GM18507 (cell line): ENCODE data around the gene PTGER4.
"Not testable (repeated sequence)": the region's sequence is repeated elsewhere in the genome, so short reads cannot be mapped to it uniquely, and the experiment has no call there.

ENCODE experiments used
- DNase-seq: peaks from one replicate; pipeline ENCODE4 v3.0.0; 2011; ENCODE audit warnings: low read depth; ENCODE audit not compliant: insufficient read length; ENCODE audit errors: extremely low spot score
- FAIRE-seq: peaks from 2 replicates; lab custom pipeline; 2011; peaks lifted over from hg19 to GRCh38; lab: Jason Lieb, UNC

The PTGER4 gene

DNA sequence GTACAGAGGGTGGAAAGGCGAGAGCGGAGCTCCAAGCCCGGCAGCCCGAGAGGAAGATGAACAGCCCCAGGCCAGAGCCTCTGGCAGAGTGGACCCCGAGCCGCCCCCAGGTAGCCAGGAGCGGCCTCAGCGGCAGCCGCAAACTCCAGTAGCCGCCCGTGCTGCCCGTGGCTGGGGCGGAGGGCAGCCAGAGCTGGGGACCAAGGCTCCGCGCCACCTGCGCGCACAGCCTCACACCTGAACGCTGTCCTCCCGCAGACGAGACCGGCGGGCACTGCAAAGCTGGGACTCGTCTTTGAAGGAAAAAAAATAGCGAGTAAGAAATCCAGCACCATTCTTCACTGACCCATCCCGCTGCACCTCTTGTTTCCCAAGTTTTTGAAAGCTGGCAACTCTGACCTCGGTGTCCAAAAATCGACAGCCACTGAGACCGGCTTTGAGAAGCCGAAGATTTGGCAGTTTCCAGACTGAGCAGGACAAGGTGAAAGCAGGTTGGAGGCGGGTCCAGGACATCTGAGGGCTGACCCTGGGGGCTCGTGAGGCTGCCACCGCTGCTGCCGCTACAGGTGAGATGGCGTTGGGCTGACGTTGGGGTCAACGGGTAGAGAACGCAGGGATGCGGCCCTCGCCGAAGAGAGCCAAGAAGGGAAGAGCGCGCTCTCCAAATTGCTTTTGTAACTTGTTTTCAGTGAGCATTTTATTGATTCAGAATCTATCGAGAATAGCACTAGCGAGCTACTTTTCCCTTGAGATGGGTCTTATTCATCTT, at the start of gene PTGER4:
Gene PTGER4, plus strand, starts transcription at position 3 of the 769 bp plus-strand sequence. CDS start 1,079 bp downstream, outside the sequence.
- DNase-seq (peak; percentile 8), FAIRE-seq (no peak)

DNA sequence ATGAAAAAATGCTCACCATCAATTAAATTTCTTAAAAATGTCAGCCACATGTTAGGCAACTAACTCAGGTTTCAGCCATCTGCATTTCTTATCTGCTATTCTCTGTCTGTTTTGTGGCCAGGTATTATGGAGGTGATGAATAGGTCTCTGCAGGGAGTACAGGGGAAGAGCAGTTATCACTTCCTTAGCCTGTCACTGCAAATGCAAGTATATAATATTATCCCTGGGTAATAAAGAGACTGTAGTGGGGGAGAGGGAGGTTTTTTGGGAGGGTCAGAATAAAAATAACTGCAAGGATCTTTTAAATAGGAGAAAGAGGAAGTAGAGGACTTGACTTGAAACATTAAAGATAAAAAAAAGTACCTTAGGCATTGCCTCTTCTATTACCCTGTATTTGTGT, 49.6 kb upstream of the PTGER4 start:
- DNase-seq (no peak), FAIRE-seq (no peak)

DNA sequence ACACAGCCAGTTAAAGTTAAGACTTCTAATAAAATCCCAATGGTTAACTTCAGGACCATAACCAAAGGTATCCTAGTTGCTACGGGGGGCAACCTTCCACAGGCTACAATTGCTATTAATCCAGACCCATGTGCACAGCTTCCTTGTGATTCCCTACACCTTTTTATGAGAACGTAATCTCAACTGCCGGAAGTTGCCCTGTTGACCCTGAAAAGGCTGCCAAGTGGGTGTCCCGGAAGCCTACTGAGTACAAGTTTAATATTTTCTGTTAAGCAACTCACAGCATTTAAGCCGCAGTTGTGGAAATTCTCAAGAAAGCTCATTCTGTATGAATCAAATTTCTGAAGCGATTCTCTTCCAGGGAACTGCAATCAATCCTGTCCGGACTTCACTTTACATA, 48.5 kb upstream of the PTGER4 start:
- FAIRE-seq (no peak), DNase-seq (no peak)

DNA sequence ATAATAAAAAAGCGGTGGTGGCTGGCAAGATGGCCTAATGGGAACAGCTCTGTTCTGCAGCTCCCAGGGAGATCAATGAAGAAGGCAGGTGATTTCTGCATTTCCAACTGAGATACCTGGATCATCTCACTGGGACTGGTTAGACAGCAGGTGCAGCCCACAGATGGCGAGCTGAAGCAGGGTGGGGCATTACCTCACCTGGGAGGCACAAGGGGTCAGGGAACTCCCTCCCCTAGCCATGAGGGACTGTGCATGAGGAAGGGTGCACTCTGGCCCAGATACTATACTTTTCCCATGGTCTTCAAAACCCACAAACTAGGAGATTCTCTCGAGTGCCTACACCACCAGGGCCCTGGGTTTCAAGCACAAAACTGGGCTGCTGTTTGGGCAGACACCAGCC, 45.6 kb upstream of the PTGER4 start:
- no peak for FAIRE-seq
- no peak for DNase-seq

DNA sequence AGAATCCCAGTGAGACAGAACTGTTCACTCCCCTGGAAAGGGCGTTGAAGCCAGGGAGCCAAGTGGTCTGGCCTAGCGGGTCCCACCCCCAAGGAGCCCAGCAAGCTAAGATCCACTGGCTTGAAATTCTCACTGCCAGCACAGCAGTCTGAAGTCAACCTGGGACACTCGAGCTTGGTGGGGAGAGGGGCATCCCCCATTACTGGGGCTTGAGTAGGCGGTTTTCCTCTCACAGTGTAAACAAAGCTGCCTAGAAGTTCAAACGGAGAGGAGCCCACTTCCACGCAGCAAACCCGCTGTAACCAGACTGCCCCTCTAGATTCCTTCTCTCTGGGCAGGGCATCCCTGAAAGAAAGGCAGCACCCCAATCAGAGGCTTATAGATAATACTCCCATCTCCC, 45.1 kb upstream of the PTGER4 start:
- no peak for FAIRE-seq
- no peak for DNase-seq

DNA sequence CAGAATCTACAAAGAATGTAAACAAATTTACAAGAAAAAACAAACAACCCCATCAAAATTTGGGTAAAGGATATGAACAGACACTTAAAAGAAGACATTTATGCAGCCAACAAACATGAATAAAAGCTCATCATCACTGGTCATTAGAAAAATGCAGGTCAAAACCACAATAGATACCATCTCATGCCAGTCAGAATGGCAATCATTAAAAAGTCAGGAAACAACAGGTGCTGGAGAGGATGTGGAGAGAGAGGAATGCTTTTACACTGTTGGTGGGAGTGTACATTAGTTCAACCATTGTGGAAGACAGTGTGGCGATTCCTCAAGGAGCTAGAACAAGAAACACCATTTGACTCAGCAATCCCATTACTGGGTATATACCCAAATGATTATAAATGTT, 40.2 kb upstream of the PTGER4 start:
- FAIRE-seq, DNase-seq: not testable (repeated sequence)

DNA sequence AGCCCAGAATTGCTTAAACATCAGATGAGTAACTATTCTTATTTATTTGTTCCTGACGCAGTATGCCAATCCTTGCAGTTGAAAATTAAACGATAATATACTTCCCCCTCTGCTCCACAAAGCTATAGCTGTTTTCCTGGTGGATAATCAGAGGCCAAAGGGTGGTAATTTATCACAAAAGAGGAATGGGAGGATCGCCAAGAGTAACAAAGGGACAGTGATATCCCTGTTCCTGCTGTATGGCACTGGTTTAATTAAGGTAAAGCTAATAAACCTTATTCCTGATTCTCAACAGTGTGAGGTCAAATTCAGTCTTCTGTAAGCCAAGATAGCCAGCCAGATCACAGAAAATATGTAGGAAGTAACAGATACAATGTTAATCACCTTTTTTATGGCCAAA, 33.4 kb upstream of the PTGER4 start:
- DNase-seq (no peak), FAIRE-seq (no peak)

DNA sequence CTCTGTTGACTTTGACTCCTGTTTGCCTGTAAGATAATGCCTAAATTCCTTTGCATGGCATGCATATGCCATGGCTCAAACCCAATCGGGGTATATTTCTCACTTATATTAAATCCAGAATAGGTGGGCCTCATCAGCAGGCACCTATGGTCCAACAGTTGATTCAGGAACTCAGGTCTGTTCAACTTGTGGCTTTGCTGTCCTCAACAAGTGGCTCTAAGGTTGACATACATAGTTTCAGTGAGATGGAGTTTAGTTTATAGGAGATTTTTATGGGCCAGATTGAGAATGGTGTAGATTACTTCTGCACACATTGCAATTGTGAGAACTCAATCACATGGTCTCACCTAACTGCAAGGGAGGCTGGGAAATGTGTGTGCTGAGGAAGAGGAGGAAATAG, 31.6 kb upstream of the PTGER4 start:
- DNase-seq (no peak), FAIRE-seq (no peak)

DNA sequence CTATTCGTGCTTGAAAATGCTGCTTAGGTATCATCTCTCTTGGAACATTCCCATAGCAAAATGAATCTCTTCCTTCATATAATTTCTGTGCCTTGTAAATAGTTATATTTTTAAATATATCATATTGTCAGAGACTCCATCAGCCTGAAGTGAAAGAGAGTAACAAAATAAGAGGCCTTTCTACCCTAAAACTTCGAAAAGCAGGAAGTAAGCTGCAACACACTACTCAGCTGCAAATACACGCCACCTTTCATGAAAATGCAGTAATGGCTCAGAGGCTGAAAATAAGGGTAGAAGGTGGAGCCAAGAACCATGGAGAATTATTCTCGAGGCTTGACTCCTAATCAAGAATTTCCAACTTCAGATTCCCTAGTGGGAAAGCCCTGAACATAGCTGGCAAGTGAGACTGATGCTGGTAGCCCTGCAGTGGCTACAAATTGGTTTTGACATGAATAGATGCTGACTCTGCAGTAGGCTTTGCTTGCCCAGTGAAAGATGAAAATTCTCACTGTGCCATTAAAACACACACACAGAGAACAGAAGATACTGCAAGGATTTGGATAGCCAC, 30.2 kb upstream of the PTGER4 start:
- FAIRE-seq: no peak

DNA sequence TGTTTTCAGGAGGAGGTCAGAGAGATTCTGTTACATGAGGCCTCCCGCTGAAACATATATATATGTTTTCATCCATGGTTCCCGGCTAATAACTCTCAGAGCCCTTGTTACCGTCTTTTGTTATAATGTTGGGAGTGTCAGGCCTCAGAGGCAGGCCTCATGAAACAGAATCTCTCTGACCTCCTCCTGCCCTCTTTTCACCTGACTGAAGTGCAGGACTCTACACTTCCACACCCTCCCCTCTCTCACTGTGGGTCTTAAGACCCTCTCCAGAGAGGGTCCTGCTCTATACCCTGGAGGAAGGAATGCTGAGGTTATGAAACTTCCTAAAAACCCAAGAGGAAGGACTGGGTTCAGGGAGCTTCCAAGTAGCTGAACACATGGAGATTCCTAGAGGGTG, 28.5 kb upstream of the PTGER4 start:
- DNase-seq (no peak), FAIRE-seq (no peak)

More for the DNA sequence above, 30.2 kb upstream of the PTGER4 start:
- no peak for DNase-seq

DNA sequence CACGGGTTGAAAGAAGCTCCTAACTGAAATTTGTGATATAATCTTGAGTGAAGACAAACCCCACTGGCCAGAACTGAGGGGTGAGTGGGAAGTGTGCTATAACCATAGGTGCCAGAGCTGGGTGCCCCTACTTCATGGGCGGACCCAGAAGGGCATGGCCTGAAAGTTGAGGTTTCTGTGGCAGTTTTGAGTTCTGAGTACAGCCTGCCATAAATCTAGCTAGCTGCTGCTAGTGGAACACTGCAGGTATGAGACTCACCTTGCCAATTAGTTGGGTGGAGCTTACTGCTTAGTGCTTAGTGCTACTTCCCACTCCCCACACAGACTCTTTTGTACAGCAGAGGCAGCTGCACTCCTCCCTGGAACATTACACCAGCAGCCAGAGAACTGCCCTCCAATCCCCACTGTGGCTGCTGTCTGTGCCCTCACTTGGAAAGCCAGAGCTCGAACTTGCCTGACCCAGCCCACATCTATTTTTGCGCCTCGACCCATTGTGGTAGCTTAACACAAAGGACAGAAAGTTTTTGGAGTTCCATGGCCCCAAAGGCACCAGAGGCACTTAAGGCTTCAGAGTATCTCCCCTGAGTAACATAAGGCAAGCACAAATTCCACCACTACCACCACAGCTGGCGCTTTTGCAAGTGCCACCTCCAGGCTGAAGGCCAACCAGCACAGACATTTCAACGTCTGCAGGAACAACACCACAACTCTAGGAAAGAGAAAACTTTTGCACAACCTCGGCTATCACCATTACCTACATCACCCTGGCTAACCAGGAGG, 27.1 kb upstream of the PTGER4 start:
- FAIRE-seq (no peak), DNase-seq (no peak)

DNA sequence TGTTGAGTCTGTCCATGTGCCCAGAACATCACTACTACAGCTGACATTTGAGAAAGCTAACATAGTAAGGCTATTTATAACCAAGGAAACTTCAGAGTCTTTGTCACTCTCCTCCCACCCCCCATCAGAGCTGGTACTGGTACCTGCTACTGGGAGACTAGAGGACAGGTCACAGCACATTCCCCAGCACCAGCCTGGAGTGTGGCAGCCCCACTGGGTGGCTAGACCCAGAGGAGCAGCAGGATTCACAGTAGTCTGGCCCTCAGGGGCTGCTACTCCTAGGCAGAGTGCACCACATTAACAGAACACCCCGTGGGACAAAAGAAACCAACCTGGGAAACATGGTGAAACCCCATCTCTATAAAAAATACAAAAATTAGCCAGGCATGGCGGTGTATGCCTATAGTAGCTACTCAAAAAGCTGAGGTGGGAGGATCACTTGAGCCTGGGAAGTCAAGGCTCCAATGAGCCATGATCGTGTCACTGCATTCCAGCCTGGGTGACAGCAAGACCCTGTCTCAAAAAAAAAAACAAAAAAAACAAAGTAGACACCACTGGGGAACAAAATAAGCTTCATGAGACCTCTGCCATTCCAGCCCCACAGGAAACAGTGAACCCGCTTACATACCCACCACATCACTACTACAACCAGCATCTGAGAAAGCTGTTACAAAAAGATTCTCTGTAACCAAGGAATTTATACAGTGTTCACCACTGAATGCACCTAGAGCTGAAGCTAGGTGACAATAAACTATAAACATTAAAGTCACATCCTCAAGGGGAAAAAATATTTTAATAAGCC, 26.3 kb upstream of the PTGER4 start:
- no peak for FAIRE-seq
- DNase-seq: no peak

DNA sequence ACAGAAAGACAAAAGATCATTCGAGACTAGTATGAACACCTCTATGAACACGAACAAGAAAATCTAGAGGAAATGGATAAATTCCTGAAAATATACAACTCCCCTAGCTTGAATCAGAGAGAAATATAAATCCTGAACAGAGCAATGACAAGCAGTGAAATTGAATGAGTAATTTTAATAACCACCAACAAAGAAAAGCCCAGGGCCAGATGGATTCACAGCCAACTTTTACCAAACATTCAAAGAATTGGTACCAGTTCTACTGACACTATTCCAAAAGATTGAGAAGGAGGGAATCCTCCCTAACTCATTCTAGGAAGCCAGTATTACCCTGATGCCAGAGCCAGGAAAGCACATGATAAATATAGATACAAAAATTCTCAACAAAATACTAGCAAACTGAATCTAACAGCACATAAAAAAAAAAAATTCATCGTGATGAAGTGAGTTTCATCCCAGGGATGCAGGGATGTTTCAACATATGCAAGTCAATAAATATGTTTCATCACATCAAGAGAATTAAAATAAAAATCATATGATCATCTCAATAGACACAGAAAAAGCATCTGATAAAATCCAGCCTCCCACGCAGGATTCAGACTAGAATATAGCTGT, 25.2 kb upstream of the PTGER4 start:
- FAIRE-seq (no peak), DNase-seq (no peak)

DNA sequence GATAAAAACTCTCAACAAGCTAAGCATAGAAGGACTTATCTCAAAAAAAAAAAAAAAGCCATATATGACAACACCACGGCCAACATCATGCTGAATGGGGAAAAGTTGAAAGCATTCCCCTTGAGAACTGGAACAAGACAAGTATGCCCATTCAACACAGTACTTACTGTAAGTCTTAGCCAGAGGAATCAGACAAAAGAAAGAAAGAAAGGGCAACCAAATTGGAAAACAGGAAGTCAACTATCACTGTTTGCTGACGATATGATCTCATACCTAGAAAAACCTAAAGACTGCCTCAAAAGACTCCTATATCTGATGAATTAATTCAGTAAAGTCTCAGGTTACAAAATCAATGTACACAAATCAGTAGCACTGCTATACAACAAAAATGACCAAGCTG, 24.6 kb upstream of the PTGER4 start:
- FAIRE-seq (no peak), DNase-seq (no peak)

DNA sequence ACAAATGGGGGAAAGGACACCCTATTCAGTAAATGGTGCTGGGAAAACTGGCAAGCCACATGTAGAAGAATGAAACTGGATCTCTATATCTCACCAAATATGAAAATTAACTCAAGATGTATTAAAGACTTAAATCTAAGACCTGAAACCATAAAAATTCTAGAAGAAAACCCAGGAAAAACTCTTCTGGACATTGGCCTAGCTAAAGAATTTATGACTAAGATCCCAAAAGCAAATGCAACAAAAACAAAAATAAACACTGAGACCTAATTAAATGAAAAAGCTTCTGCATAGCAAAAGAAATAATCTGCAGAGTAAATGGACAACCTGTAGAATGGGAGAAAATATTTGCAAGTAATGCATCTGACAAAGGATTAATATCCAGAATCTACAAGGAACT, 23.6 kb upstream of the PTGER4 start:
- not testable (repeated sequence) for DNase-seq, FAIRE-seq

DNA sequence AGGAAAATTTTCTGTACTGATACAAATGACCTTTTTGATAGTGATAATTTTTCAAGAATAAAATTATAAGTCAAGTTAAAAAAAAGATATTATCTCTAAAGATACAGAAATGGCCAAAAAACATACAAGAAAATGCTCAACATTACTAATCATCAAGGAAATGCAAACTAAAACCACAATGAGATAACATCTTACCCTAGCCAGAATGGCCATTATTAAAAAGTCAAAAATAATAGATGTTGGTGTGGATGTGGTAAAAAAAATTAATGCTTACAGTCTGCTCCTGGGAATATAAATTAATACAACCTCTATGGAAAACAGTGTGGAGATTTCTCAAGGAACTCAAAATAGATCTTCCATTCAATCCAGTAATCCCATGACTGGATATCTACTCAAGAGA, 22.9 kb upstream of the PTGER4 start:
- no peak for DNase-seq
- FAIRE-seq: no peak

DNA sequence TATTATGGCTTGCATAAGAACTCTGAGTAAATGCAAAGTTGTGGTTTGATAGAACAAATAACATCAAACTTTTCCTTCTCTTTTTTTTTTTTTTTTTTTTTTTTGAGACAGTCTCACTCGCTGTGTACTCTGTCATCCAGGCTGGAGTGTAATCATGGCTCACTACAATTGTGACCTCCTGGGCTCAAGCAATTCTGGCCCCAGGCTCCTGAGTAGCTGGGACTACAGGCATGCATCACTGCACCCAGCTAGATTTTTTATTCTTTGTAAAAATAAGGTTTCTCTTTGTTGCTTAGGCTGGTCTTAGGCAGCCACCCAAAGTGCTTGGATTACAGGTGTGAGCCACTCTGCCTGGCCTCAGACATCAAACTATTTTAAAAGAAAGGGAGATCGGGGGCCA, 19.0 kb upstream of the PTGER4 start:
- DNase-seq (no peak), FAIRE-seq (no peak)

DNA sequence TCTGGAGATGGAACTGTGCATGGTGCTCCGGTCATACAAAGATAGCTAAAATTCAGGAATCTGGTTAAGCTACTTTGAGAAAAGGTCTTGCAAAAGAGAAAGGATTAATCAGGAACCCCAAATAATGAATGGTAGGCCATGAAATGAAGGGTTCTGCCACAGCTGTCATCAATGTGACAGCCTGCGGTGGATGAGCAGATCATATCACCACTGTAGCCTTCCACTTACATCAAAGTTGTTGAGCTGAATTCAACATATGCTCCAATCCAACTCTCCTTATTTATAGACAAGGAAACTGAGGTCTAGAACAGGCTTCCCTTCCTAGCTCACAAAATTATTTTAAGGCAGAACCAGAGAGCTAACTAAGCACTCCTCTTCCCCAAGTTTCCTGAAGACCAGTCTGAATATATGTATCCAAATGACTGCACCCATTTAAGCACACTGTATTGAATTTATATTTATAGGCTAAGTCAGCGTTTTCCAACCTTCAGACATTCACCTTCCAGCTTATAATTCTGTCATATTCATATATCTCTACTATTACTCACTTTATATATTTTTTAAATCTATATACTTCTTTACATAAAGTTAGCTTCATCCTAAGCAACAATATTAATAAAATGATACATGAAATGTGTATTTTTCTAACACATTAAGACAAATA, 13.9 kb upstream of the PTGER4 start:
- DNase-seq: no peak
- no peak for FAIRE-seq

DNA sequence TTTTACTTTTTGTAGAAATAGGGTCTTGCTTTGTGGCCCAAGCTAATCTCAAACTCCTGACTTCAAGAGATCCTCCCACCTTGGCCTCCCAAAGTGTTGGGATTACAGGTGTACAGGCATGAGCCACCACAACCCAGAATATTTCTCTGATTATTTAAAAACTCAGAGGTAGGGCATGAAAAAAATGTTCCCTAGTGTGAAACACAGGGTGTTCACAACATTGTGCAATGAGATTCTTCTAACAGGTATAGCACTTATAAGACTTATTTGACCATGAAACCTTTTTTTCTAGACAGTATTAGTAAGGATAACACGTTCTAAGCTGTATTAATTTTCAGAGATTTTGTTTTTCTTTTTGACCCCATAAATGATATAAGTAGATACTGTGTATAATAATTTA, 13.1 kb upstream of the PTGER4 start:
- DNase-seq: no peak
- FAIRE-seq: no peak
